CD4-positive, CD25-positive, alpha-beta regulatory T cell (primary cell): ENCODE measurements around the gene CMTM4. TPM values are rescaled to one million over a fixed set of nuclear protein-coding genes. Genes with fewer than 3 reads are reported as not detected.

Experiments
- ATAC-seq, 2 donors: fragments of 150-1000 bp; cut with Tn5 transposase; one replicate each; pipeline ENCODE4 v1.10.0; 2021; ENCODE audit warnings: low read depth in 2 of 2, moderate number of reproducible peaks in 2 of 2, moderate library complexity in 1 of 2
- DNase-seq, 3 donors: peaks; one replicate each; pipeline versions ENCODE4 v3.0.0 to v3.0.0-alpha.2; 2012 to 2022; ENCODE audit warnings: mixed read lengths in 1 of 3
- H3K27ac ChIP-seq: one replicate; pipeline ENCODE4 v1.7.0; 2013; ENCODE audit warnings: mild to moderate bottlenecking, low read length; ENCODE audit not compliant: insufficient read depth, poor library complexity, severe bottlenecking
- H3K27me3 ChIP-seq: one replicate; pipeline ENCODE4 v1.7.0; 2013; ENCODE audit warnings: low read length; ENCODE audit not compliant: control insufficient read depth, insufficient read depth
- H3K36me3 ChIP-seq: one replicate; pipeline ENCODE4 v1.7.0; 2013; ENCODE audit warnings: mild to moderate bottlenecking, low read length, moderate library complexity; ENCODE audit not compliant: control insufficient read depth, insufficient read depth
- H3K4me1 ChIP-seq: 2 replicates; pipeline ENCODE4 v1.7.0; 2013; ENCODE audit warnings: mild to moderate bottlenecking, low read length; ENCODE audit not compliant: insufficient read depth, control insufficient read depth, poor library complexity, severe bottlenecking
- H3K4me3 ChIP-seq: one replicate; pipeline ENCODE4 v1.7.0; 2013; ENCODE audit warnings: low read depth, mild to moderate bottlenecking, low read length, moderate library complexity
- H3K9me3 ChIP-seq, 2 experiments: 1 replicate in 1 of 2; 2 replicates in 1 of 2; pipeline ENCODE4 v1.7.0; 2013; ENCODE audit warnings: low read length in 2 of 2, mild to moderate bottlenecking in 1 of 2, moderate library complexity in 1 of 2; ENCODE audit not compliant: control insufficient read depth in 2 of 2
- H3K27ac Mint-ChIP-seq, 3 donors: one replicate each; pipeline ENCODE4 v1.8.0; 2020 to 2022; ENCODE audit warnings: mild to moderate bottlenecking in 3 of 3, mixed read lengths in 3 of 3, moderate library complexity in 2 of 3
- H3K27me3 Mint-ChIP-seq: one replicate; pipeline ENCODE4 v1.8.0; 2022; ENCODE audit warnings: mild to moderate bottlenecking, mixed read lengths
- H3K36me3 Mint-ChIP-seq: one replicate; pipeline ENCODE4 v1.8.0; 2020; ENCODE audit warnings: mixed read lengths
- H3K4me1 Mint-ChIP-seq, 4 donors: one replicate each; pipeline ENCODE4 v1.8.0; 2020 to 2022; ENCODE audit warnings: mixed read lengths in 4 of 4, mild to moderate bottlenecking in 1 of 4
- H3K4me3 Mint-ChIP-seq, 4 donors: one replicate each; pipeline ENCODE4 v1.8.0; 2020 to 2022; ENCODE audit warnings: mild to moderate bottlenecking in 4 of 4, mixed read lengths in 4 of 4, moderate library complexity in 3 of 4
- H3K9me3 Mint-ChIP-seq, 7 donors: one replicate each; pipeline ENCODE4 v1.8.0; 2020 to 2022; ENCODE audit warnings: mixed read lengths in 7 of 7, mild to moderate bottlenecking in 3 of 7, moderate library complexity in 2 of 7
- polyA plus RNA-seq, 4 donors: library from polyadenylated mRNA; unstranded; fragments of 300-500 nt; fragmentation: Illumina TruSeq; gene quantifications; one replicate each; pipeline ENCODE4 v1.2.3, GENCODE V29; 2021
- total RNA-seq: library from RNA; stranded (reverse); gene quantifications from one replicate; pipeline ENCODE4 v1.2.3, GENCODE V29; 2022

The CMTM4 gene
- total and polyA plus RNA-seq, 5 donors from 2014 or later = 0.10 to 0.64 (median 0.18) TPM

GRCh38 chr16:66731101-66731500 lies 34.6 kb upstream of the CMTM4 start:
- Histone ChIP-seq H3K9me3 (no peaks in the 10 kb centered on the region), H3K4me3 (no peak overlapping the region), H3K4me1 (no peaks in the 10 kb centered on the region), H3K27me3 (no peaks in the 10 kb centered on the region), H3K36me3 (peaks cover 72% of the 10 kb centered on the region), H3K27ac (no peak overlapping the region)
- Mint-ChIP-seq H3K4me1 (peaks cover 4 to 8% (median 6%) of the 10 kb centered on the region in 4 donors), H3K27ac (peak overlapping the region in 1 of 3 donors; percentile 44), H3K36me3 (peaks cover 43% of the 10 kb centered on the region), H3K27me3 (no peaks in the 10 kb centered on the region), H3K9me3 (no peaks in the 10 kb centered on the region), H3K4me3 (no peak overlapping the region)
- ATAC-seq (no peak), DNase-seq (no peak)

- peaks cover 74% of the 10 kb centered on the region for H3K36me3 ChIP-seq
- no peak for ATAC-seq
- H3K36me3 Mint-ChIP-seq = peaks cover 47% of the 10 kb centered on the region
Measured at GRCh38 chr16:66728804-66729203, 32.3 kb upstream of the CMTM4 start.

GRCh38 chr16:66728117-66728787 lies 31.7 kb upstream of the CMTM4 start:
- Histone ChIP-seq H3K4me3 (no peak overlapping the region), H3K9me3 (no peaks in the 10 kb centered on the region), H3K27ac (no peak overlapping the region), H3K27me3 (no peaks in the 10 kb centered on the region), H3K36me3 (peaks cover 74% of the 10 kb centered on the region), H3K4me1 (no peaks in the 10 kb centered on the region)
- Mint-ChIP-seq H3K9me3 (no peaks in the 10 kb centered on the region), H3K36me3 (peaks cover 51% of the 10 kb centered on the region), H3K4me1 (peaks cover 4 to 10% (median 7%) of the 10 kb centered on the region in 4 donors), H3K27ac (peak overlapping the region; percentile 22 to 82 (median 75)), H3K4me3 (no peak overlapping the region), H3K27me3 (no peaks in the 10 kb centered on the region)
- peak; percentile 74 to 79 for ATAC-seq
- DNase-seq = peak in 2 of 3 donors; percentile 51 to 63

More at GRCh38 chr16:66728804-66729203, 32.3 kb upstream of the CMTM4 start:
- Mint-ChIP-seq H3K27me3 (no peaks in the 10 kb centered on the region), H3K9me3 (no peaks in the 10 kb centered on the region), H3K4me1 (peaks cover 4 to 8% (median 6%) of the 10 kb centered on the region in 4 donors), H3K27ac (peak overlapping the region in 2 of 3 donors; percentile 36 to 56), H3K4me3 (no peak overlapping the region)
- Histone ChIP-seq H3K27me3 (no peaks in the 10 kb centered on the region), H3K27ac (no peak overlapping the region), H3K4me1 (no peaks in the 10 kb centered on the region), H3K9me3 (no peaks in the 10 kb centered on the region), H3K4me3 (no peak overlapping the region)
- DNase-seq = no peak

GRCh38 chr16:66720766-66721165 lies 24.2 kb upstream of the CMTM4 start:
- peaks cover 38% of the 10 kb centered on the region for H3K36me3 Mint-ChIP-seq
- H3K9me3 Mint-ChIP-seq = no peaks in the 10 kb centered on the region
- no peak for ATAC-seq
- H3K36me3 ChIP-seq = peaks cover 42% of the 10 kb centered on the region
- no peak overlapping the region for H3K4me3 Mint-ChIP-seq
- no peaks in the 10 kb centered on the region for H3K4me1 ChIP-seq
- H3K27me3 ChIP-seq = no peaks in the 10 kb centered on the region
- no peaks in the 10 kb centered on the region for H3K9me3 ChIP-seq
- no peak for DNase-seq
- no peak overlapping the region for H3K4me3 ChIP-seq
- H3K27ac Mint-ChIP-seq = no peak overlapping the region
- no peaks in the 10 kb centered on the region for H3K27me3 Mint-ChIP-seq
- H3K27ac ChIP-seq = no peak overlapping the region
- H3K4me1 Mint-ChIP-seq = peaks cover 0 to 6% (median 2%) of the 10 kb centered on the region in 4 donors

GRCh38 chr16:66719246-66719645 lies 22.7 kb upstream of the CMTM4 start:
- no peaks in the 10 kb centered on the region for H3K9me3 Mint-ChIP-seq
- no peaks in the 10 kb centered on the region for H3K9me3 ChIP-seq
- peaks cover 29% of the 10 kb centered on the region for H3K36me3 Mint-ChIP-seq
- H3K36me3 ChIP-seq = peaks cover 28% of the 10 kb centered on the region
- H3K27ac ChIP-seq = no peak overlapping the region
- H3K27me3 ChIP-seq = no peaks in the 10 kb centered on the region
- no peak for DNase-seq
- no peak overlapping the region for H3K27ac Mint-ChIP-seq
- no peak overlapping the region for H3K4me3 Mint-ChIP-seq
- no peak overlapping the region for H3K4me3 ChIP-seq
- no peak for ATAC-seq
- H3K4me1 ChIP-seq = no peaks in the 10 kb centered on the region
- no peaks in the 10 kb centered on the region for H3K27me3 Mint-ChIP-seq
- peaks cover 0 to 6% (median 2%) of the 10 kb centered on the region in 4 donors for H3K4me1 Mint-ChIP-seq

- H3K27ac Mint-ChIP-seq = no peak overlapping the region
- H3K9me3 ChIP-seq = no peaks in the 10 kb centered on the region
Measured at GRCh38 chr16:66717776-66718175, 21.2 kb upstream of the CMTM4 start.

GRCh38 chr16:66717112-66717675 lies 20.7 kb upstream of the CMTM4 start:
- Mint-ChIP-seq H3K9me3 (peaks cover 0 to 2% (median 0%) of the 10 kb centered on the region in 7 donors), H3K27me3 (no peaks in the 10 kb centered on the region), H3K4me1 (no peaks in the 10 kb centered on the region), H3K4me3 (no peak overlapping the region), H3K36me3 (peaks cover 14% of the 10 kb centered on the region), H3K27ac (no peak overlapping the region)
- Histone ChIP-seq H3K4me1 (no peaks in the 10 kb centered on the region), H3K27me3 (no peaks in the 10 kb centered on the region), H3K27ac (no peak overlapping the region), H3K36me3 (peaks cover 7% of the 10 kb centered on the region), H3K4me3 (no peak overlapping the region), H3K9me3 (no peaks in the 10 kb centered on the region)
- ATAC-seq = peak in 1 of 2 donors; percentile 37
- DNase-seq = peak in 1 of 3 donors; percentile 29

More at GRCh38 chr16:66717776-66718175, 21.2 kb upstream of the CMTM4 start:
- Histone ChIP-seq H3K27me3 (no peaks in the 10 kb centered on the region), H3K27ac (no peak overlapping the region), H3K4me1 (no peaks in the 10 kb centered on the region), H3K36me3 (peaks cover 13% of the 10 kb centered on the region), H3K4me3 (no peak overlapping the region)
- Mint-ChIP-seq H3K4me1 (no peaks in the 10 kb centered on the region), H3K36me3 (peaks cover 14% of the 10 kb centered on the region), H3K27me3 (no peaks in the 10 kb centered on the region), H3K9me3 (no peaks in the 10 kb centered on the region), H3K4me3 (no peak overlapping the region)
- DNase-seq (no peak), ATAC-seq (no peak)
